H1 (cell line): Measurements from ENCODE around the gene MAGI1.

Experiments used
- EGR1 ChIP-seq: IDR thresholded peaks from 2 replicates; pipeline ENCODE4 v1.6.1; 2011; ENCODE audit warnings: low read depth, low read length, borderline replicate concordance
- HDAC2 ChIP-seq, 2 experiments: fragments of 300-600 bp in 1 of 2; sonication (generic) in 1 of 2; IDR thresholded peaks; 2 replicates each; pipeline ENCODE4 v1.6.1; 2011 to 2012; ENCODE audit warnings: low read depth in 2 of 2, low read length in 2 of 2, mild to moderate bottlenecking in 2 of 2, moderate library complexity in 2 of 2, borderline replicate concordance in 1 of 2, inconsistent platforms in 1 of 2
- KDM5A ChIP-seq: fragments of 200-600 bp; IDR thresholded peaks from 2 replicates; pipeline ENCODE4 v1.7.1; 2012; ENCODE audit warnings: mild to moderate bottlenecking, low read length, inconsistent platforms, mixed read lengths
- POLR2A ChIP-seq, 2 experiments: IDR thresholded peaks; 1 replicate in 1 of 2; 2 replicates in 1 of 2; pipeline ENCODE4 v1.6.1; 2011; ENCODE audit warnings: low read depth in 2 of 2, low read length in 2 of 2, mild to moderate bottlenecking in 2 of 2; ENCODE audit errors: control extremely low read depth in 1 of 2
- POLR2AphosphoS5 ChIP-seq: IDR thresholded peaks from 2 replicates; pipeline ENCODE4 v1.6.1; 2011; ENCODE audit warnings: low read depth, low read length
- RAD21 ChIP-seq, 2 experiments: IDR thresholded peaks in 1 of 2; conservative IDR thresholded peaks in 1 of 2; 2 replicates each; pipeline ENCODE4 v1.6.1; 2011; ENCODE audit warnings: low read depth in 2 of 2, low read length in 2 of 2, improper control_type of control experiment in 1 of 2, inconsistent platforms in 1 of 2, mild to moderate bottlenecking in 1 of 2, moderate library complexity in 1 of 2
- TEAD4 ChIP-seq: IDR thresholded peaks from 2 replicates; pipeline ENCODE4 v1.6.1; 2012; ENCODE audit warnings: low read depth, low read length, inconsistent platforms, mixed read lengths
- TF ChIP-seq, protein P1 (sequence below), 3 experiments: IDR thresholded peaks; 1 replicate in 2 of 3; 2 replicates in 1 of 3; pipeline versions ENCODE4 v1.5.1 to v1.6.1; 2011; ENCODE audit warnings: low read length in 3 of 3, mild to moderate bottlenecking in 3 of 3, inconsistent platforms in 2 of 3, low read depth in 1 of 3, moderate library complexity in 1 of 3; ENCODE audit not compliant: insufficient read depth in 1 of 3; ENCODE audit errors: control extremely low read depth in 1 of 3

DNA sequence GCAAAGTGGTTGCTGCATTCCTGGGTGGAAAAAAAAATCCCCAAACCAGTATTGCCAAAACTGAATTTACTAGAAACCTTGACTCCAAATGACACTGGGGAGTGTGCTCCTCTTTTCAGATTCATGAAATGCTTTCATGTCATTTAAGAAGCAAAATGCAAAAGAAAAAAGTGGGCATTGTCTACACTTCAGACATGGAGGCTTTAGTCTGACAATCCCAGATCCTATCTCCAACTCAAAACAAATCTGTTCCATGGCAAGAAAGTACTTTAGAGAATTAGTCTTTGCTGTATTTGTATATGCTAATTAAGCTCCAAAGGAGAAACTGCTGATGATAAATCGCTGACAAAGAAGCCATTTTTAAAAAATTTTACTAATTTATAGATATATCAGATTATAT lies 366.7 kb downstream of the MAGI1 start:
- TF ChIP-seq, protein P1, sequence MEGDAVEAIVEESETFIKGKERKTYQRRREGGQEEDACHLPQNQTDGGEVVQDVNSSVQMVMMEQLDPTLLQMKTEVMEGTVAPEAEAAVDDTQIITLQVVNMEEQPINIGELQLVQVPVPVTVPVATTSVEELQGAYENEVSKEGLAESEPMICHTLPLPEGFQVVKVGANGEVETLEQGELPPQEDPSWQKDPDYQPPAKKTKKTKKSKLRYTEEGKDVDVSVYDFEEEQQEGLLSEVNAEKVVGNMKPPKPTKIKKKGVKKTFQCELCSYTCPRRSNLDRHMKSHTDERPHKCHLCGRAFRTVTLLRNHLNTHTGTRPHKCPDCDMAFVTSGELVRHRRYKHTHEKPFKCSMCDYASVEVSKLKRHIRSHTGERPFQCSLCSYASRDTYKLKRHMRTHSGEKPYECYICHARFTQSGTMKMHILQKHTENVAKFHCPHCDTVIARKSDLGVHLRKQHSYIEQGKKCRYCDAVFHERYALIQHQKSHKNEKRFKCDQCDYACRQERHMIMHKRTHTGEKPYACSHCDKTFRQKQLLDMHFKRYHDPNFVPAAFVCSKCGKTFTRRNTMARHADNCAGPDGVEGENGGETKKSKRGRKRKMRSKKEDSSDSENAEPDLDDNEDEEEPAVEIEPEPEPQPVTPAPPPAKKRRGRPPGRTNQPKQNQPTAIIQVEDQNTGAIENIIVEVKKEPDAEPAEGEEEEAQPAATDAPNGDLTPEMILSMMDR (IDR thresholded peaks at IDR 0.05; ENCODE audit: control extremely low read depth in 1 of 3, insufficient read depth in 1 of 3, low read depth in 1 of 3, low read length in 3 of 3), result no peak
- TF ChIP-seq POLR2AphosphoS5 (no peak), RAD21 (IDR thresholded peaks at IDR 0.05 in 1 of 2, conservative IDR thresholded peaks at IDR 0.05 in 1 of 2; ENCODE audit: low read depth in 2 of 2, low read length in 2 of 2) (no peak), HDAC2 (IDR thresholded peaks at IDR 0.05; ENCODE audit: borderline replicate concordance in 1 of 2, low read depth in 2 of 2, low read length in 2 of 2) (no peak), KDM5A (no peak), TEAD4 (no peak), POLR2A (IDR thresholded peaks at IDR 0.05; ENCODE audit: control extremely low read depth in 1 of 2, low read depth in 2 of 2, low read length in 2 of 2) (no peak), EGR1 (no peak)
